GM19193 (cell line): ENCODE data around the gene LRIG1.

Source experiments
- POLR2A ChIP-seq: IDR thresholded peaks from 4 replicates; pipeline ENCODE4 v1.6.1; 2011; ENCODE audit not compliant: insufficient read depth, insufficient read length; ENCODE audit errors: extremely low read depth

The LRIG1 gene

GRCh38 chr3:66470956-66471686, 29.7 kb downstream of the LRIG1 start:
- no peak for TF ChIP-seq POLR2A

- TF ChIP-seq POLR2A: no peak
Observed at GRCh38 chr3:66470285-66470684, 30.5 kb downstream of the LRIG1 start.

DNA sequence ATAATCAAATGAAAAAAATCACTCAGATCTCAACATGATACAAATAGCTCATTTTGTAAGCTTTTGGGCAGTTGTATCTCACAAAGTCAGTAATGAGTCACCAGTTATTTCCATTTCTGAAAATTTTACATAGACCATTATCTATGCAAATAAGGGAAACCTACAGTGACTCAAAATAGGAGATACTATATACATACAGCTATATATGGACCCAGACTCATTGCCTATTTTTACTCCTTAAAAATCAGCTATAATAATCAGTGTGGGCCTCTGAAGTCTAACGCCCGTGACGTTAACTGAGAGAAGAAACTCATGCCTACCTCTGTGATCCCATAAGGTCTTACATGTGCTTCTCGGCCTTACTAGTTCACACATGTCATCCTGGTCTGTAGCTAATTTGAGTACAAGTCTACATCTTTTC, 31.6 kb downstream of the LRIG1 start:
- TF ChIP-seq POLR2A: no peak

DNA sequence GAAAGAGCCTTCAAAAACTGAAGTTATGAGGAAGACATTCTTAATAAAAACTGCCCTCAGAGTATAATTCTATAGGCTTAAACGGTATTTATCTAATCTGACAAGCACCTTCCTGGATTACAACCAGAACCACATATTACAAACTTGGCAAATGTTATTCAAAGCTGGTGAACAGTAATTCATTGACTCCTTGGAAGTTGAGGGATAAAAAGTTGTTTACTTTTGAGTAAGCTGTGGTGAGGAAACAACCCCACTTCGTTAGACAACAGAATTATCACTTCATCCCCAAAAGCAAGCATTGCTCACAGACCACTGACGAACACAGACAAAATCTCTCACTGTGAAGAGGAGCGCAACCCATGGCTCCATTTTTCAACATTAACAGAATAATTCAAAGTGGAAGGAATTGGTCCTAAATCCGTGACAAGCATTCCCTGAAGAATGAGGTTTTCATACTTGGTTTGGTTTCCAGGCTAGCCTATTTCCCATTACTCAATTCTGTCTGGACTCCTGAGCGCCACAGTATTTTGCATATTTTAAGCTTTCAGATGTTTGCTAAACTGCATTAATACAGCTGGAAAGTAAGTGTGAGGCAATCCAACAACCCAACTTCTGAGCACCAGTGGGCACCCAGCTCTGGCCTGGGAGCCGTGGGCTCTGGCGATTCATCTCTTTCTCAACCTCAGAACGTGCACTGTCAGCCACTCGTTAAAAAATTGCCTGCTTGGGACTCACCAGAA, 32.7 kb downstream of the LRIG1 start:
- TF ChIP-seq POLR2A: no peak

DNA sequence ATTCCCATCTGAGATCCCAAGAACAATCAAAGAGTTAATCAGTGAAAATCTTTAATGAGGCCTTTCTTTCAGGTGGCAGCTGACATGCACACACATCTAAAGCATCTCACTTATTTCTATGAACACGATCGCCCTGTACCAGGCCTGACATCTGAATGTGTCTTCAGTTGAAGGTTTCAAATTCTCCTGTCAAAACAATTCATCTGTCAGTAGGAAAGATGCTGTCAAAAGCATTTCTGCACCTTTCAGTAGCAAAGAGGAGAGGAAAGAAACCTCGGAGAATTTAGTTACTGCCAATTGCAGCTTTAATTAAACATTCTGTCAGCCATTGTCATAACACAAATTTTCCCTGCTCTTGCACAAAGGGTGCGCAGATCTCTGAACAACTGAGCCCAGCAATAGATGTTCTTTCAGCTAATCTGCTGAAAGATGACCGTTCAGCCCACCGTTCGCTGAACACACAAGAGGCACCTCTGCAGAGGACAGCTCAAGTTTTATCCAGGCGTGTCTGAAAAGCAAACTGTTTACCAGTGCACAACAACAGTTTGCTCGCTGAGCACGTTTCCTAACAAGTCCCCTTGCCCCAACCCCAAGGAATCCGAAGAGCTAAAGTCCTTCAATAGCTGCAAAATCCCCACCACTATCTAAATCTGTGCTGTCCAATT, 34.1 kb downstream of the LRIG1 start:
- TF ChIP-seq POLR2A: no peak

GRCh38 chr3:66465587-66465986, 35.2 kb downstream of the LRIG1 start:
- TF ChIP-seq POLR2A: no peak

- no peak for TF ChIP-seq POLR2A
Observed at GRCh38 chr3:66465034-66465433, 35.8 kb downstream of the LRIG1 start.

DNA sequence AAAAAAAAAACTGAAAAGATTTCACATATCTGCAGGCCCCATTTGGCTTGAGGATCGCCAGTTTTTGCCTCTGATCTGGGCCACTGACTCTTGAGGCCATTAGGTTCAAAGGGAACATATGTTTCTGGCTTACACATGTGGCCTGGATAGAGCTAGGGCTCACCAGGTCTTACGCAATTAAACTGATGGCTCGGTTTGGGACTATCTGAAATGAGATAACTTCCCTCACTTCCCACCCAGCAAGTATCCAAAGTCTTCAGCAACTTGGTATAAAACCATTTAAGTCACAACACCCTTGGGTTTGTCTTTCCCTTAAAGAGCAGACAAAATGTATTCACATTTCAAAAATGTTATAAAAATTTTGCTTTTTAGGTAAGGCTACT, 36.3 kb downstream of the LRIG1 start:
- no peak for TF ChIP-seq POLR2A

DNA sequence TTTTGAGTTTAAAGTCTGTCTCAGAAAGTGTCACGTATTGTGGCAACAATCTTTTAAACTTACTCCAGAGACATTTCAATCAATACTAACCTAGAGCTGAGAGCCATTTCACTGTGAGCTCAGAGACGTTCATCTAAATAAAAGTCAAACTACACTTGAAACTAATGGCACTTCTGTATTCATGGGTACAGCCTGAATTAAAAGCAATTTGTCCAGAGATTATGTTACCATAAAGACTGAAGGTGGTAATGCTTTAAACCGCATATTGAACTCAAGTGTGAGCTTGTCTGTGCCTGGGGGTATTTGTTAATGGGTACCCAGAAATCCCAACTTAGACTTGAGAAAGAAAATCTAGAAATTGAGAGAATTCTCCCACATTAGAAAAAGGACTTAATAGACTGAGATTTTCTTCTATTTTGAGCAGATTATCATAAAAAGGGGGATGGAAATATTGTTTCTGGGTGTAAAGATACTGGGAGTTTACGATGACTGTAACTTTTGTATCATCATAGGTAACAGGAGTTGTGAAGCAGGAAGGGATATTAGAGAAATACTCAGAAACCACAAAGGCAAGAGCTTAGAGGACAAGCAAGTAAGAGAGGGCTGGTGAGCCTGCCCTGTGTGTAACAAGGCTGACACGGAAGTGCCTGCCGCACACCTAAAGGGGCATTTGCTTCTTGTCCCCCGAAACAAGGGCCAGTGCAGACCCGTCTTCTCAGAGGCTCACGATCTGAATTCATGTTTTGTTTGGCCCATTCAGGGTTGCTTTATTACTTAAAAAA, 36.9 kb downstream of the LRIG1 start:
- TF ChIP-seq POLR2A: no peak

- no peak for TF ChIP-seq POLR2A
Observed at GRCh38 chr3:66463054-66463631, 37.7 kb downstream of the LRIG1 start.

GRCh38 chr3:66457252-66457651, 43.6 kb downstream of the LRIG1 start:
- no peak for TF ChIP-seq POLR2A

DNA sequence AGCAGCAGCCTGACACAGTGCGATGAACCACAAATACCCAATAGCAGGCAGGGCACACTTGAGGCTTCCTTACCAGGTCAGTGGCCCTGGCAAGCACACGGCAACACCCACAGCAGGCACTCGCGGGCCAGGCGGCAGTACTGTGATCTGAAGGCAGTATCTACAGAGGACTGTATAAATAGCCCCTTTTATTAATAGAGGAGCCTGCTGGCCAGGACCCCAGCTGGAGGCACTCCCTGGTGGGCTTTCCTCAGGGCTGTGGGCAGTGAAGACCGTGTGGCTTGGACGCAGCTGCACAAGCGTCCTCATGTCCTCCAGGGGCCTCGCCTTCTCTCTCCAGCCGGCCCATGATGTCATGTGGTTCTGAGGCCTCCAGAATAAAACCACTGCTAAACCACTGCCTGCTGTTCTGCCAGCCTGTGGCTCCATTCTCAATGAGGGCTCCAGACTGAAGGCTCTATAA, 44.1 kb downstream of the LRIG1 start:
- TF ChIP-seq POLR2A: no peak

GRCh38 chr3:66454464-66454859, 46.4 kb downstream of the LRIG1 start:
- TF ChIP-seq POLR2A: no peak

DNA sequence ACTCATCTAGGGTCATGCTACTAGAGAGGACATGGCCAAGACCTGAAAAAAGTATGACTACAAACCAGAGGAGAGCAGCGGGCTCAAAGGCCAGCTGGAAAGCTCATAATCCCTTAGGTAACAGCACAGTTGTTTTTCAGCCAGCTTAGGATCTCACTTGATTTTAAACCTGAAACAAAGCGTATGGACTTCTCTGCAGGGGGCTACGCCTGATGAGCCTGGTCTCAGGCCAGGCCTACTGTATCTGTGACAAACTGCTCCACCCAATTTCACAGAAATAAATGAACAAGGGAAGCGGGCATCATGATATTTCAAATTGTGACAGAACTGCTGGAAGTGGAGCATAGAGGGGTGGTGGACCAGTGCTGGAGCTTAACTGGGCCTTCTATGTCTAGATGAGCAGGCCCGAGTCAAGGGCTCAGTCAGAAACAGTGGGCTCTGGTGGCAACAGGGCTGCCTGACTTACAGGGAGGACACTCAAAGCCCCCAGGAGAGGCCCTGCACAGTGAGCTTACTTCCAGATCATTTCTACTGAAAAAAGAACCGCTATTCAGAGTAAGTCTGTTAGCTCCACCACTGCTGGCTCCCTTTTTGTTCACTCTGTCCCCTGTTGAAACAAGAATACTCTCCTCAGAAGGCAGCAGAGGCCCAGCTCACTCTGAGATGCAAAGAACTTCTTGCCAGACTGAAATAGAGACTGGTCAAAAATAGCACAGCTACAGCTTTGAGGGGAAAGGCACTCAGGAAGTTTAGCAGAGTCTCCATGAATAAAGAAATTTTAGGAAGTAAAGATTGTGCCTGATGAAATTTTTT, 47.0 kb downstream of the LRIG1 start:
- TF ChIP-seq POLR2A: no peak
